Thyroid gland (tissue), 4 donors: ENCODE data around the gene MBD2.

Source experiments
- POLR2A ChIP-seq, 2 donors: fragments of 450-650 bp; IDR thresholded peaks; one replicate each; pipeline ENCODE4 v1.6.1; 2017; ENCODE audit warnings: antibody characterized with exemption in 2 of 2, mild to moderate bottlenecking in 2 of 2, moderate library complexity in 1 of 2
- TF ChIP-seq, protein P1 (sequence below), 6 experiments: fragments of 200-600 bp in 3 of 6; fragments of 450-650 bp in 3 of 6; sonication (generic) in 3 of 6; IDR thresholded peaks; one replicate each; pipeline ENCODE4 v1.5.1; 2016 to 2019; ENCODE audit warnings: antibody characterized with exemption in 6 of 6, mild to moderate bottlenecking in 2 of 6, inconsistent platforms in 1 of 6, moderate library complexity in 1 of 6

GRCh38 chr18:54223568-54224241 lies 764 bp downstream of the MBD2 start:
- TF ChIP-seq, protein P1, sequence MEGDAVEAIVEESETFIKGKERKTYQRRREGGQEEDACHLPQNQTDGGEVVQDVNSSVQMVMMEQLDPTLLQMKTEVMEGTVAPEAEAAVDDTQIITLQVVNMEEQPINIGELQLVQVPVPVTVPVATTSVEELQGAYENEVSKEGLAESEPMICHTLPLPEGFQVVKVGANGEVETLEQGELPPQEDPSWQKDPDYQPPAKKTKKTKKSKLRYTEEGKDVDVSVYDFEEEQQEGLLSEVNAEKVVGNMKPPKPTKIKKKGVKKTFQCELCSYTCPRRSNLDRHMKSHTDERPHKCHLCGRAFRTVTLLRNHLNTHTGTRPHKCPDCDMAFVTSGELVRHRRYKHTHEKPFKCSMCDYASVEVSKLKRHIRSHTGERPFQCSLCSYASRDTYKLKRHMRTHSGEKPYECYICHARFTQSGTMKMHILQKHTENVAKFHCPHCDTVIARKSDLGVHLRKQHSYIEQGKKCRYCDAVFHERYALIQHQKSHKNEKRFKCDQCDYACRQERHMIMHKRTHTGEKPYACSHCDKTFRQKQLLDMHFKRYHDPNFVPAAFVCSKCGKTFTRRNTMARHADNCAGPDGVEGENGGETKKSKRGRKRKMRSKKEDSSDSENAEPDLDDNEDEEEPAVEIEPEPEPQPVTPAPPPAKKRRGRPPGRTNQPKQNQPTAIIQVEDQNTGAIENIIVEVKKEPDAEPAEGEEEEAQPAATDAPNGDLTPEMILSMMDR (IDR thresholded peaks at IDR 0.05) = no peak
- no peak for TF ChIP-seq POLR2A (IDR thresholded peaks at IDR 0.05)
